Ecto neural progenitor cell (in vitro differentiated cells): ENCODE measurements around the gene OR4E2.
"Not testable (repeated sequence)": the region's sequence is repeated elsewhere in the genome, so short reads cannot be mapped to it uniquely, and the experiment has no call there.

Experiments
- DNase-seq: peaks from one replicate; pipeline ENCODE4 v3.0.0-alpha.2; 2018; ENCODE audit warnings: low spot score

The OR4E2 gene

DNA sequence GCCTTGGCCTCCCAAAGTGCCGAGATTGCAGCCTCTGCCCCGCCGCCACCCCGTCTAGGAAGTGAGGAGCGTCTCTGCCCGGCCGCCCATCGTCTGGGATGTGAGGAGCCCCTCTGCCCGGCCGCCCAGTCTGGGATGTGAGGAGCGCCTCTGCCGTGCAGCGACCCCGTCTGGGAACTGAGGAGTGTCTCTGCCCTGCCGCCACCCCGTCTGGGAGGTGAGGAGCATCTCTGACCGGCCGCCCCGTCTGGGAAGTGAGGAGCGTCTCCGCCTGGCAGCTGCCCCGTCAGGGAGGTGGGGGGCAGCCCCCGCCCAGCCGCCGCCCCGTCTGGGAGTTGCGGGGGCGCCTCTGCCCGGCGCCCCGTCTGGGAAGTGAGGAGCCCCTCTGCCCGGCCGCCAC, 44.0 kb downstream of the OR4E2 start:
- DNase-seq = not testable (repeated sequence)

DNA sequence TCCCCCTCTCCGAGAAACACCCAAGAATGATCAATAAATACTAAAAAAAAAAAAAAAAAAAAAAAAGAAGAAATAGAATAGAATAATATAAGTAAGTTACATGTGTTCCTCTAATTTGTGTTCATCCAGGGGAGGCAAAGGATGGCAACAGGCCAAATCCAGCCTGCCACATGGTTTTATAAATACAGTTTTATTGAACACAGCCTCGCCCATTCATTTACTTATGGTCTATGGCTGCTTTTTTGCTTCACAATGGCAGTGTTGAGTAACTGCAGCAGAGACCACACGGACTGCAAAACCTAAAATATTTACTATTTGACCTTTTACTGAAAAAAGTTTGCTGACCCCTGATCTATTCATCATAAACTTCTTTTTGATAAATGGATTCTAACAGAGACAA, 44.9 kb downstream of the OR4E2 start:
- DNase-seq = not testable (repeated sequence)

DNA sequence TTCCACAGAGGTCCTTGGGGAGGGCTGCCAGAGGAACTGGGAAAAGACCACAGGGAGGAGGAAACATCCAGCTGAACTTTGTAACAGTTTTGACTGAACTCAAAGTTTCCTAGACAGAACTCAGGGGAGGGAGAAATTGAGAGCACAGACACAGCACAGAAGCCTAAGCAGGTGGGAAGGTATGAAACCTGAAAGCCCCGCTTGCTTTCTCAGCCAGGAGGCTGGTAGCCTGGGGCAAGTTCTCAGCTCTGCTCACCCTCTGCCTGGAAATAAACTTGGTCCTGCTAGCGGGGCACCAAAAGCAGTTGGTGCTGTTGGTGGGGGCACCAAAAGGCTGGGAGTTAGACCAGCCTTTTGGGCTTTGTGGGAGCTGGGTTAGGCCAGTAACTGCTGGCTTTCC, 45.9 kb downstream of the OR4E2 start:
- no peak for DNase-seq

DNA sequence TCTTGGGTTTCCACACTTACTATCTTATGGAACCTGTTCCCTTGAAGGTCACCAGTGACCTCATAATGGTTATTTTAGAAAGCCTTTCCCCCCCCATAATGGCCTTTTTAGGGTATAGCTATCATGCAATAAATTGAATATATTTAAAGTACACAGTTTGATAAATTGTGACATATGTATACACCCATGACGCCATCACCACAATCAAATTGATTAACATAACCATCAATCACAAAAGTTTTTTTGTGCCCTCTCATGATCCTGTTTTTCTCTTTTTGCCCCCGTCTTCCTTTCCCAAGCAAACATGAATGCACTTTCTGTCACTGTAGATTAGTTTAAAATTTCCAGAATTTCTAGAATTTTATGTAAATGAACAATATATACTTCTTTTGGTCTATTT, 48.7 kb downstream of the OR4E2 start:
- no peak for DNase-seq

DNA sequence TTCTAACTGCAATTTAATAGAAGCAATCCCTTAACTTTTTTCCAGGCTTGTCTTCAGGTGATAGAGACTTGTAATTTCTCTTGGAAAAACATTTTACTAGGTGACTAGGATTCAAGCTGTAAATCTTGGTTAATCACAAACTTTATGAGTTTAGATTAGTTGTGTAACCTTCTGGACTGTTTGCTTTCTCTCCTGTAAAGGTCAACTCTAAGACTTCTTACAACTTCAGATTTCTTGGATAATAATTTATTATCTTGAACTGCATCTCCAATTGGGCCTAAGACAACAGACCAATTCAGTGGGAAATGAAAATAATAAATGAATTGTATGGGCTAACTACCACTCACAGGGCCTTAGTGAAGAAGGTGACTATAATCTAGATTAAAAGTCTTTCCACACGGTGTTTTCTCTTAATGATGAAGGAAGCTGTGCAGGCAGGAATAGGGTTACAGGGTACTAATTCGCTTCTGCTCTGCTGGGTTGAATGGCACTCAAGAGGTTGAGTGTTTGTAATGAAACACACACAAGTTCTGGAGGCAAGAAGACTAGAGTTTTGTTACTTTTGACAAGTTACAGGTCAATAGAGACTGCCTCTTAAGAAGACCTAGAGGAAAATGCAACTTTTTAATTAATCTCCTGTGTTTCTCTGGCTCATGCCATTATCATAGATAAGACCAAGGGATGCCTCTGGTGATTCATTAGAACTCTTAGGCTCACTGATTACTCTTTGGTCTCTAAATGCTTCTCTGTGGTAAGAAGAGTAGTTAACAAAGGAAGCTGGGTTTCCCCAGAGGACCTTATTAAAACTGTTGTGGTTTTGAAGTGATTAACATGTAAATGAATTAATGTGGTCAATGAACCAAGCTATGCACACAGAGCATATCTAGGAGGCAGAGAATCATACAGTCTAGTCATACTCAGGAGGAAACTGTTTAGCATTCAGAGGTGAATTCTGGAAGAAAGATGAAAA, 50.0 kb downstream of the OR4E2 start:
- DNase-seq = no peak

DNA sequence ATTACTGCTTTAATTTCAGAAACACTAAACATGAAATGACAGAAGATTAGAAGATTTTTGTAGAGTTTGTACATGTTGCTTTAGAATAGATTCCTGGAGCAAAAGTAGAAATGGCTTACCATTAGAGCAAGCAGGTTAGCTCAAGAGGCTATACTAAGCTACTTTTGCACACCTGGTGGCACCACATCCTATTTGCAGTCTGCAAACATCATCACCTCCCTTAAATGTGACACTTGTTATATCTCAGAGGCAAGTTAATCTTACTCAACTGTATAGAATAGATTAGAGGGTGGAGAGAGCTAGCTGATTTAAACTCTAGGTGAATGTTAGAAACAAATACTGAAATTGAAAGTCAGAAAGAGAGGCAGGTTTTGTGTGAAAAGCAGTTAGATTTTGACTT, 50.7 kb downstream of the OR4E2 start:
- DNase-seq = no peak

DNA sequence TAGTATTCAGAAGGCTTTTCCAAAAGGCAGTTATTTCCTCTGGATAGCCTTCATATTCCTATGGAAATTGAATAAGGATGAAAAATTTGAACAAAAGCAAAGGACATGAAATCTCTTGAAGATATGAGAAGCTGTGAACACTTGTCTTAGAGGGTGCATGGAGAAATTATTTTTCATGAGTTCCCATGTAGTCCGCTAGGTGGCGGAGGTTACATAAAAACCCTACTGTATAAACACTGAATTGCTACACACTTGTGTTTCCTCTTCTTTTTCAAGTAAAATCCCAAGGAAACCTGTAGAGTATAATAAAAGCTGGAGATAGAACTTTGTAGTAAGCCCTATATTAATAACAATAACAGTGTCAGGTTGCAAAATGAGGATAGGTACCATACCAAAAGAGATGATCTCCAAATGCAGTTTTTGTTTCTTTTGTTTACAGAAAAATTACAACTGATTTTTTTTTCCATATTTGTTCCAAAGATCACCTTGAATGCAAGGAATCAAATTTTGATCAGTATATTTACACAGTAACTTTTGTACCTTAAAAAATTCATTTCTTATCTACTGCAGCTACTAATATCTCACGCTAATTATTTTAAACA, 57.8 kb downstream of the OR4E2 start:
- DNase-seq = no peak

DNA sequence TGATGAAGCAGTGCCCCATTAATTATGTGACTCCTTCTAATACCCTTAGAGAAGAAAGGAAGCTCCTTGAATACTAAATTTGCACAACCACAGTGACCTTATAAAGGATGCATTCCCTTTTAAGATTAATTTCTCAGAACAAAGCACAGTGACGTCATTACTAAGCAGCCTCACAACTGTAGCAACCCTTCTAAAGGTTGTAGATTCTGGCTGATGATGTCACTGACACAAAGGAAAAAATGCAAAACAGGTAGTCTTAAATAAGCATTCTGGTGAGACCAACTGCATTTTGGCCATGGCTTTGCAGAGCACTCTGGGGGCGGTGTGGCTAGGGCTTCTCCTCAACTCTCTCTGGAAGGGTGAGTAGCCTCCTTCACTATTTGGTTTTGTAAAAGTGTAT, 58.4 kb downstream of the OR4E2 start:
- no peak for DNase-seq

DNA sequence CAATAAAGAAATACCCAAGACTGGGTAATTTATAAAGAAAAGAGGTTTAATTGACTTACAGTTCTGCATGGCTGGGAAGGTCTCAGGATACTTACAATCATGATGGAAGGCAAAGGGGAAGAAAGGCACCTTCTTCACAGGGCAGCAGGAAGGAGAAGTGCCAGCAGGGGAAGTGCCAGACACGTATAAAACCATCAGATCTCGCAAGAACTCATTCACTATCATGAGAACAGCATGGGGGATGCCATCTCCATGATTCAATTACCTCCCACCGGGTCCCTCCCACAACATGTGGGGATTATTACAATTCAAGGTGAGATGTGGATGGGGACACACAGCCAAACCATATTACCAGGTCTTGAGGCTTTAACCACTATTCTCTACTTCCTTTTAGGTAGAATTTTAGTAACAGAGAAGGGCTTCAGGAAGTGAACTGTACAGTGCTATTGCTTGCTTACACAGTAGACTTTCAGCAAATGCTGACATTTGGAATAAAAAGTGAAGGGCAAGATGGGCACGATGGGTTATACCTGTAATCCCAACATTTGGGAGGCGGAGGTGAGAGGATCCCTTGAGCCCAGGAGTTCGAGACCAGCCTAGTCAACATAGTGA, 60.8 kb downstream of the OR4E2 start:
- no peak for DNase-seq
